ENCODE data around the gene RGL1.

RGL1 gene

DNA sequence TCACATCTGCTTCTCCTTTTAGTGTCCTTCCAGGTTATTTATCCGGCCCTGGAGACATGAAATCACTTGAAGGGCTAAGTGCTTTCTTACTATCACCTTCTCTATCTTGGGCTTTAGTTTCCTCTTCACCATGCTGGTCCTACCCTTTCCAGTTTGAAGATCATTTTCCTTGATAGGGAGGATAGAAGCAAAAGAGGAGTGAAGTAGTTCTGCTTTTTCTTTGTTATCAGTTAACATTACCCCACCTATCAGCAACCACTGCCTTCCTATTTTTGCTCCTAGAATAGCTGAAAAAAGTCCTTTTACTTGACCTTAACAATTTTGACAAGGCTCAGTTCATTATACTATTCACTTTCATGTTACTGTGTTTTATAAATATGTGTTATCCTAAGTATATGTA lies 19.4 kb downstream of the RGL1 start:
- 86% methylated on average over 1 of the region's 1 CpG for WGBS

DNA sequence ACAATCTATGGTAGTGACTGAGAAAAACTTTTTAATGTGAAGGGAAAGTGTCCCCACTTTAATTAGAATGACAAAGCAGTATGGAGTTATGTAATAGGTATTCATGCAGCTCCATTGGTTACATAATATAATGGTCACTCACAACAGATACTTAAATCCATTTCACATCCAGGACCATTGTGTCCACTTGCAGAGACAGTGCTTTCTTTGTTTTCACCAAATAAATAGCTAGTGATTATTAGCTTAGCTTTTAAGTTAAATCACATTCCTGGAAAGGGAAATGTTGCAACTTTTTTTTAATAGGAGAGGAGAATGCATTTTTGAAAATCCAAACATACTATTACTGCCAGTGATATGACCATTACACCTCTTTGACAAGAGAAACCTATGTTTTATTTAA lies 22.9 kb downstream of the RGL1 start:
- Histone ChIP-seq H3K27me3 (ENCODE audit: insufficient read depth, low read length) (no peaks in the 10 kb centered on the region), H3K9me3 (ENCODE audit: insufficient read depth, low read depth, low read length) (no peaks in the 10 kb centered on the region), H3K4me3 (ENCODE audit: low read length) (no peak overlapping the region), H3K9ac (ENCODE audit: low read depth, low read length) (no peak overlapping the region), H3K4me1 (ENCODE audit: insufficient read depth, low read length) (peaks cover 10% of the 10 kb centered on the region; the same call in 1 of the 2 replicates), H3K36me3 (ENCODE audit: insufficient read depth, low read length) (no peaks in the 10 kb centered on the region; the same call in 1 of the 2 replicates), H3K27ac (ENCODE audit: low read depth, low read length) (no peak overlapping the region)

More for the DNA sequence above, 19.4 kb downstream of the RGL1 start:
- no peaks in the 10 kb centered on the region for H3K27me3 ChIP-seq (ENCODE audit: insufficient read depth, low read length)
- H3K9me3 ChIP-seq (ENCODE audit: insufficient read depth, low read depth, low read length) = no peaks in the 10 kb centered on the region
- H3K9ac ChIP-seq (ENCODE audit: low read depth, low read length) = no peak overlapping the region
- H3K4me3 ChIP-seq (ENCODE audit: low read length) = no peak overlapping the region
- H3K36me3 ChIP-seq (ENCODE audit: insufficient read depth, low read length) = no peaks in the 10 kb centered on the region; the same call in 1 of the 2 replicates
- H3K4me1 ChIP-seq (ENCODE audit: insufficient read depth, low read length) = 0 out of 2 replicates have a peak, but pooled peaks cover 4% of the 10 kb centered on the region
- H3K27ac ChIP-seq (ENCODE audit: low read depth, low read length) = no peak overlapping the region

GRCh38 chr1:183830389-183830788 lies 25.5 kb downstream of the RGL1 start:
- H3K4me3 ChIP-seq (ENCODE audit: low read length) = no peak overlapping the region
- H3K27ac ChIP-seq (ENCODE audit: low read depth, low read length) = no peak overlapping the region
- H3K9me3 ChIP-seq (ENCODE audit: insufficient read depth, low read depth, low read length) = no peaks in the 10 kb centered on the region
- peaks cover 10% of the 10 kb centered on the region; the same call in 1 of the 2 replicates for H3K4me1 ChIP-seq (ENCODE audit: insufficient read depth, low read length)
- no peaks in the 10 kb centered on the region for H3K27me3 ChIP-seq (ENCODE audit: insufficient read depth, low read length)
- H3K36me3 ChIP-seq (ENCODE audit: insufficient read depth, low read length) = no peaks in the 10 kb centered on the region; the same call in 1 of the 2 replicates
- no peak overlapping the region for H3K9ac ChIP-seq (ENCODE audit: low read depth, low read length)
- WGBS = 83% methylated on average over 1 of the region's 1 CpG

DNA sequence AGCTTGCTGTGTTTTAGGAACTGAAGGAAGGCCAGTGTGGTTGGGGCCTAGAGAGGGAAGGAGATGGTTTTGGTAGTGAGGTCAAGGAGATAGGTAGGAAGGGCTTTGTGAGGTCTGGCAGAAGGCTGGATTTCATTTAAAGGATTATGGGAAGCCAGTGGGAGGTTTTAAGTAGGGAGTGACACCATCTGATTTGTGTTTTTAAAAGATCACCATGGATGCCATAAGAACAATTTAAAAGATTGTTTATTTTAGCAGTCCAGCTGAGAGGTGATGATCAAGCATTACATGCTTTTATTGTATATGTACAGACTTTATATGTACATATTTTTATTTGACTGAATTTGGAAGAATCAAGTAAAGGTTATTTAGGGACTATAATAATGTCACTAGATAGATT lies 26.4 kb downstream of the RGL1 start:
- no peak overlapping the region for H3K4me3 ChIP-seq (ENCODE audit: low read length)
- peaks cover 10% of the 10 kb centered on the region; the same call in 1 of the 2 replicates for H3K4me1 ChIP-seq (ENCODE audit: insufficient read depth, low read length)
- H3K27me3 ChIP-seq (ENCODE audit: insufficient read depth, low read length) = no peaks in the 10 kb centered on the region

DNA sequence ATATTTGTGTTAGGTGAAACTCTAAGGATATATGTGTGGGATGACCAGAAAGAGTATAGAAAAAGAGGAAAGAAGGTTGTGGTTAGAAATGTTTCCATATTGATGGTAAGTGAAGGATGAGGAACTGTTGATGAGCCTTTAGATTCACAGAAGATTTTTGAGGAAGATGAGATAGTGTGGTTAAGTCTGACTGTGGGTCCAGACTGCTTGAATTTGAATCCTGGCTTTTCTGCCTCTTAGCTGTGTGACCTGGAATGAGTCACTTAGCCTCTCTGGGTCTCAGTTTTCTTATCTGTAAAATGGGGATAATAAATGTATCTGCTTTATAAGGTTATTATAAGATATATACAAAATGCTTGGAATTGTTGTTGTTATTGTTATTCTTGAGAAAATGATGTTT lies 27.5 kb downstream of the RGL1 start:
- no peak overlapping the region for H3K4me3 ChIP-seq (ENCODE audit: low read length)
- H3K27me3 ChIP-seq (ENCODE audit: insufficient read depth, low read length) = no peaks in the 10 kb centered on the region
- peaks cover 18% of the 10 kb centered on the region; the same call in 1 of the 2 replicates for H3K4me1 ChIP-seq (ENCODE audit: insufficient read depth, low read length)
- H3K27ac ChIP-seq (ENCODE audit: low read depth, low read length) = no peak overlapping the region
- H3K36me3 ChIP-seq (ENCODE audit: insufficient read depth, low read length) = no peaks in the 10 kb centered on the region
- no peaks in the 10 kb centered on the region for H3K9me3 ChIP-seq (ENCODE audit: insufficient read depth, low read depth, low read length)
- H3K9ac ChIP-seq (ENCODE audit: low read depth, low read length) = no peak overlapping the region

More for the DNA sequence above, 26.4 kb downstream of the RGL1 start:
- Histone ChIP-seq H3K9me3 (ENCODE audit: insufficient read depth, low read depth, low read length) (no peaks in the 10 kb centered on the region), H3K27ac (ENCODE audit: low read depth, low read length) (no peak overlapping the region), H3K9ac (ENCODE audit: low read depth, low read length) (no peak overlapping the region), H3K36me3 (ENCODE audit: insufficient read depth, low read length) (no peaks in the 10 kb centered on the region; the same call in 1 of the 2 replicates)

- no peak overlapping the region for H3K27ac ChIP-seq (ENCODE audit: low read depth, low read length)
- 96% methylated on average over 3 of the region's 3 CpGs for WGBS
- no peaks in the 10 kb centered on the region for H3K27me3 ChIP-seq (ENCODE audit: insufficient read depth, low read length)
- H3K9ac ChIP-seq (ENCODE audit: low read depth, low read length) = no peak overlapping the region
- no peak overlapping the region for H3K4me3 ChIP-seq (ENCODE audit: low read length)
- peaks cover 15% of the 10 kb centered on the region; the same call in 1 of the 2 replicates for H3K4me1 ChIP-seq (ENCODE audit: insufficient read depth, low read length)
- H3K36me3 ChIP-seq (ENCODE audit: insufficient read depth, low read length) = no peaks in the 10 kb centered on the region
- H3K9me3 ChIP-seq (ENCODE audit: insufficient read depth, low read depth, low read length) = no peaks in the 10 kb centered on the region
Observed at GRCh38 chr1:183834568-183834967, 29.6 kb downstream of the RGL1 start.

DNA sequence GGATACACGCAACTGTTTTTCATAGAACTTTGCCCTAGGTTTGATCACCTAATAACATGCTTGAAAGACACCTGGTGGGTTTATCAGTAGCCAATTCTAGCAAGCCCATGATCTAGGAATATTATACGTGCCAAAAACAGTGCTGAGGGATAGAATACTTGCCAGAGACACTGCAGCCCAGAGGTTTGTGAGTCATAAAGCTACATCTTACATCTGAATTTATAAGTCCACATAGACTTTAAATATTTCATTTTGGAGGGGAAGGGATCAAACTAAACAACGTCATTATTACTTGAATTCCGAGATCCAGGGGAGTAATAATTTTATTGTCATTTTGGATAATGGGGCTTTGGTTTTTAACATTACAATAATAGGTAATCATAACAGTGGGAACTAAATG lies 31.7 kb downstream of the RGL1 start:
- no peak overlapping the region for H3K27ac ChIP-seq (ENCODE audit: low read depth, low read length)
- H3K36me3 ChIP-seq (ENCODE audit: insufficient read depth, low read length) = no peaks in the 10 kb centered on the region
- H3K9ac ChIP-seq (ENCODE audit: low read depth, low read length) = no peak overlapping the region
- 94% methylated on average over 4 of the region's 4 CpGs for WGBS
- no peaks in the 10 kb centered on the region for H3K9me3 ChIP-seq (ENCODE audit: insufficient read depth, low read depth, low read length)
- H3K4me1 ChIP-seq (ENCODE audit: insufficient read depth, low read length) = peaks cover 8% of the 10 kb centered on the region; the same call in 1 of the 2 replicates
- no peak overlapping the region for H3K4me3 ChIP-seq (ENCODE audit: low read length)
- H3K27me3 ChIP-seq (ENCODE audit: insufficient read depth, low read length) = no peaks in the 10 kb centered on the region

DNA sequence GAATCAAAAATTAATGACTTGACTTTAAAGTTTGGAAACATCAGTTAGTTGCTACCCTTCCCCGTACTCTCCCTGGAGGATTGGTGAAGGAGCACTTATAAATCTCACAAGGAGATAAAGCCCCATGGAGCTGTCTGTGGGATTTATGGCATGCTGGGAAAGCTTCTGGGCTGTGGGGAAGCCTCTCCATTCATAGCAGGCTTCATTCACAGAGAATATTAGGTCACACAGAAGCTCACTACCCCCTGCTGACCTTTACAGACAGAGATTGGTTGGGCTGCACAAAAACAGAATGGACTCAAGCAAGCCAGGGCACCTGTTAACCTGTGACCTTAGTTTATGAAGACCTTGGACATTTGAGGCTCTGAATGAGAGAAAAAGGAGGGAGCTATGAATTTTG lies 32.1 kb downstream of the RGL1 start:
- WGBS = 71% methylated on average over 1 of the region's 1 CpG
- H3K27me3 ChIP-seq (ENCODE audit: insufficient read depth, low read length) = no peaks in the 10 kb centered on the region
- H3K9ac ChIP-seq (ENCODE audit: low read depth, low read length) = no peak overlapping the region
- peaks cover 8% of the 10 kb centered on the region; the same call in 1 of the 2 replicates for H3K4me1 ChIP-seq (ENCODE audit: insufficient read depth, low read length)
- H3K36me3 ChIP-seq (ENCODE audit: insufficient read depth, low read length) = no peaks in the 10 kb centered on the region
- no peaks in the 10 kb centered on the region for H3K9me3 ChIP-seq (ENCODE audit: insufficient read depth, low read depth, low read length)
- H3K4me3 ChIP-seq (ENCODE audit: low read length) = no peak overlapping the region
- no peak overlapping the region for H3K27ac ChIP-seq (ENCODE audit: low read depth, low read length)

DNA sequence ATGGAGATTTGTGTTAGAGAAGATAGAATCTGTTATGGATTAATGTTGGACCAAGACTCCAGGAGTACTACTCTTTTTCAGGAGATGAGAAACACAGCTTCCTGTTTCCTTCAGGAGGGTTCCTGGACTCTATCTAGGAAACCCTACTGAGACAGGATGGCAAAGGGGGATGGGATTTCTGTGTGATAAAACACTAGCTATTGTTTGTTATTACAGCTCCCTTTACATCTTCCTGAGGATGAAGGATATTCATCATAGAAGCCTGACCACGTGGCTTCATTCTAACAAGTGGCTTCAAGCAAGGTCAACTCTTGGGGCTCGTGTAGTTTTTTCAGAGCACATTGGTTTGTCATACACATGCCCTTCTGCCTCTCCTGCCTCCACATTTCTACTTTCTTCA lies 33.3 kb downstream of the RGL1 start:
- Histone ChIP-seq H3K4me1 (ENCODE audit: insufficient read depth, low read length) (peaks cover 8% of the 10 kb centered on the region; the same call in 1 of the 2 replicates), H3K9me3 (ENCODE audit: insufficient read depth, low read depth, low read length) (no peaks in the 10 kb centered on the region), H3K27me3 (ENCODE audit: insufficient read depth, low read length) (no peaks in the 10 kb centered on the region), H3K36me3 (ENCODE audit: insufficient read depth, low read length) (0 out of 2 replicates have a peak, but pooled peaks cover 2% of the 10 kb centered on the region), H3K4me3 (ENCODE audit: low read length) (no peak overlapping the region), H3K9ac (ENCODE audit: low read depth, low read length) (no peak overlapping the region), H3K27ac (ENCODE audit: low read depth, low read length) (no peak overlapping the region)
- WGBS = 85% methylated on average over 2 of the region's 2 CpGs

DNA sequence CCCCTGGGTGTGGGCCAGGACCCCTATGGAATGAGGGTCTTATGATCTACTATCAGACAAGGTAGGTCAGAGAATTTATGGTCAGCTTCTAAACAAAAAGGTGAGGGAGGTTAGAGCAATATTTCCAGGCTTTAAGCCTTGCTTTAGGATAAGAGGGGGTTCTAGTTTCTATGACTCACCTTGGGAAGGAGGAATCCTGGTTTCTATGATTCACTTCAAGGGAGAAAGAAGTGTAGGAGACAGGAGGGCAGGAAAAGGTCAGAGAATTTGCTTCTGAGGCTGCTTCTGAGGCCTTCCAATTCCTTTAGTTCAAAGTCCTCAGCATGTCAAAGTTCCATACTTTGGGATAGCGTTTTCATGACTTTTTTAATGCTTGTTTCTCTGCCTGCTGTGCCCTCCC lies 35.2 kb downstream of the RGL1 start:
- Histone ChIP-seq H3K4me1 (ENCODE audit: insufficient read depth, low read length) (peaks cover 8% of the 10 kb centered on the region; the same call in 1 of the 2 replicates), H3K27me3 (ENCODE audit: insufficient read depth, low read length) (no peaks in the 10 kb centered on the region), H3K9ac (ENCODE audit: low read depth, low read length) (no peak overlapping the region), H3K4me3 (ENCODE audit: low read length) (no peak overlapping the region), H3K27ac (ENCODE audit: low read depth, low read length) (no peak overlapping the region), H3K36me3 (ENCODE audit: insufficient read depth, low read length) (0 out of 2 replicates have a peak, but pooled peaks cover 2% of the 10 kb centered on the region), H3K9me3 (ENCODE audit: insufficient read depth, low read depth, low read length) (no peaks in the 10 kb centered on the region)
- WGBS = 91% methylated on average over 1 of the region's 1 CpG

DNA sequence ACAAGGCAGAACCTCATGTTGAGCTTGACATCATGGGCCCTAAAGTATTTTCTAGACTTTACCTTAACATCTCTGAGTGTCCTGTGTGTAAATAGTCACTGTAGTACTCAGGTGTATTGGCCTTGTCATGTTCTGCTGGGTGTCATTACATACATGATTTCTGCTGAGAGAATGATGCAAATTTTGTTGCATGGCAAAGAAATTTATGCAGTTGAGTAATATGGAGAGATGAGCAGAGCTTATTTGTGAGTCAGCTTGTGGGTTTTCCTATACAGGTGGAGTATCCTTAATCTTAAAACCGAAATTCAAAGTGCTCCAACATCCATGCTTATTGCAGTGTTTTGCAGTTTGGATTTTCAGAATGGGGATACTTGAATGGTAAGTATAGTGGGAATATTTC lies 36.6 kb downstream of the RGL1 start:
- no peak overlapping the region for H3K27ac ChIP-seq (ENCODE audit: low read depth, low read length)
- H3K27me3 ChIP-seq (ENCODE audit: insufficient read depth, low read length) = no peaks in the 10 kb centered on the region
- peaks cover 2% of the 10 kb centered on the region; the same call in 1 of the 2 replicates for H3K36me3 ChIP-seq (ENCODE audit: insufficient read depth, low read length)
- H3K9ac ChIP-seq (ENCODE audit: low read depth, low read length) = no peak overlapping the region
- peaks cover 8% of the 10 kb centered on the region; the same call in 1 of the 2 replicates for H3K4me1 ChIP-seq (ENCODE audit: insufficient read depth, low read length)
- no peak overlapping the region for H3K4me3 ChIP-seq (ENCODE audit: low read length)
- no peaks in the 10 kb centered on the region for H3K9me3 ChIP-seq (ENCODE audit: insufficient read depth, low read depth, low read length)
- WGBS = 83% methylated on average over 1 of the region's 1 CpG
